ENCODE results near the gene HOXA9. TPM values are rescaled to one million over a fixed set of nuclear protein-coding genes. Genes with fewer than 3 reads are reported as not detected.

Gene HOXA9
- polyA plus RNA-seq, 4 donors = 0.28 to 74.3 TPM; not detected in 2

GRCh38 chr7:27186668-27187474, 21.5 kb upstream of the HOXA9 start:
- Histone ChIP-seq H3K27me3 (ENCODE audit: control insufficient read depth in 3 of 3, insufficient read depth in 3 of 3, low read length in 3 of 3) (peaks cover 14 to 97% (median 88%) of the 10 kb centered on the region in 3 donors), H3K27ac (ENCODE audit: low read depth in 1 of 3, low read length in 2 of 3) (peak overlapping the region in 1 of 3 donors; percentile 29), H3K4me1 (ENCODE audit: control insufficient read depth in 3 of 3, insufficient read depth in 2 of 3, low read depth in 1 of 3, low read length in 2 of 3) (peaks cover 2 to 13% (median 4%) of the 10 kb centered on the region in 3 donors), H3K36me3 (ENCODE audit: control insufficient read depth in 3 of 3, insufficient read depth in 2 of 3, low read depth in 1 of 3, low read length in 3 of 3) (no peaks in the 10 kb centered on the region), H3K9me3 (ENCODE audit: control insufficient read depth in 2 of 2, insufficient read depth in 1 of 2, low read depth in 1 of 2, low read length in 1 of 2) (peaks cover 0 to 11% of the 10 kb centered on the region in 2 donors), H3K4me3 (ENCODE audit: low read depth in 1 of 3, low read length in 3 of 3) (no peak overlapping the region)
- DNase-seq = no peak
- 15 to 18% (median 16%) methylated on average over 4 of the region's 4 CpGs for WGBS, 3 donors
- FAIRE-seq = no peak

- Histone ChIP-seq H3K36me3 (ENCODE audit: control insufficient read depth in 3 of 3, insufficient read depth in 2 of 3, low read depth in 1 of 3, low read length in 3 of 3) (no peaks in the 10 kb centered on the region), H3K27ac (ENCODE audit: low read depth in 1 of 3, low read length in 2 of 3) (peak overlapping the region in 1 of 3 donors; percentile 29), H3K4me3 (ENCODE audit: low read depth in 1 of 3, low read length in 3 of 3) (peak overlapping the region in 2 of 3 donors; percentile 54 to 55), H3K27me3 (ENCODE audit: control insufficient read depth in 3 of 3, insufficient read depth in 3 of 3, low read length in 3 of 3) (peaks cover 14 to 96% (median 85%) of the 10 kb centered on the region in 3 donors), H3K4me1 (ENCODE audit: control insufficient read depth in 3 of 3, insufficient read depth in 2 of 3, low read depth in 1 of 3, low read length in 2 of 3) (peaks cover 2 to 13% (median 4%) of the 10 kb centered on the region in 3 donors), H3K9me3 (ENCODE audit: control insufficient read depth in 2 of 2, insufficient read depth in 1 of 2, low read depth in 1 of 2, low read length in 1 of 2) (peaks cover 0 to 11% of the 10 kb centered on the region in 2 donors)
- FAIRE-seq (no peak), DNase-seq (no peak)
- WGBS, 3 donors = 5 to 13% (median 9%) methylated on average over 24 of the region's 24 CpGs
Observed at GRCh38 chr7:27185854-27186667, 20.7 kb upstream of the HOXA9 start.

GRCh38 chr7:27185013-27185853, 19.9 kb upstream of the HOXA9 start, which contains the start of gene HOXA11:
Gene HOXA11 (minus strand): TSS chr7:27185232. CDS start chr7:27185144, 88 bp downstream.
- peaks cover 0 to 11% of the 10 kb centered on the region in 2 donors for H3K9me3 ChIP-seq (ENCODE audit: control insufficient read depth in 2 of 2, insufficient read depth in 1 of 2, low read depth in 1 of 2, low read length in 1 of 2)
- no peak for FAIRE-seq
- DNase-seq = peak in 1 of 2 donors; percentile 63
- peaks cover 2 to 13% (median 4%) of the 10 kb centered on the region in 3 donors for H3K4me1 ChIP-seq (ENCODE audit: control insufficient read depth in 3 of 3, insufficient read depth in 2 of 3, low read depth in 1 of 3, low read length in 2 of 3)
- H3K36me3 ChIP-seq (ENCODE audit: control insufficient read depth in 3 of 3, insufficient read depth in 2 of 3, low read depth in 1 of 3, low read length in 3 of 3) = no peaks in the 10 kb centered on the region
- WGBS, 3 donors = 5 to 11% (median 10%) methylated on average over 43 of the region's 43 CpGs
- H3K27ac ChIP-seq (ENCODE audit: low read depth in 1 of 3, low read length in 2 of 3) = peak within 1 kb of the TSS in 1 of 3 donors; percentile 64
- H3K4me3 ChIP-seq (ENCODE audit: low read depth in 1 of 3, low read length in 3 of 3) = peak within 1 kb of the TSS; percentile 50 to 70 (median 54)
- peaks cover 14 to 96% (median 85%) of the 10 kb centered on the region in 3 donors for H3K27me3 ChIP-seq (ENCODE audit: control insufficient read depth in 3 of 3, insufficient read depth in 3 of 3, low read length in 3 of 3)

- DNase-seq = peak in 1 of 2 donors; percentile 65
- no peak for FAIRE-seq
Observed at GRCh38 chr7:27184337-27185012, 19.1 kb upstream of the HOXA9 start.

GRCh38 chr7:27183682-27184336, 18.5 kb upstream of the HOXA9 start:
- Histone ChIP-seq H3K36me3 (ENCODE audit: control insufficient read depth in 3 of 3, insufficient read depth in 2 of 3, low read depth in 1 of 3, low read length in 3 of 3) (no peaks in the 10 kb centered on the region), H3K27me3 (ENCODE audit: control insufficient read depth in 3 of 3, insufficient read depth in 3 of 3, low read length in 3 of 3) (peaks cover 9 to 96% (median 80%) of the 10 kb centered on the region in 3 donors)

More at GRCh38 chr7:27184337-27185012, 19.1 kb upstream of the HOXA9 start:
- Histone ChIP-seq H3K9me3 (ENCODE audit: control insufficient read depth in 2 of 2, insufficient read depth in 1 of 2, low read depth in 1 of 2, low read length in 1 of 2) (peaks cover 0 to 11% of the 10 kb centered on the region in 2 donors), H3K36me3 (ENCODE audit: control insufficient read depth in 3 of 3, insufficient read depth in 2 of 3, low read depth in 1 of 3, low read length in 3 of 3) (no peaks in the 10 kb centered on the region), H3K27me3 (ENCODE audit: control insufficient read depth in 3 of 3, insufficient read depth in 3 of 3, low read length in 3 of 3) (peaks cover 9 to 96% (median 81%) of the 10 kb centered on the region in 3 donors), H3K4me3 (ENCODE audit: low read depth in 1 of 3, low read length in 3 of 3) (peak overlapping the region; percentile 50 to 70 (median 54)), H3K27ac (ENCODE audit: low read depth in 1 of 3, low read length in 2 of 3) (peak overlapping the region in 1 of 3 donors; percentile 64), H3K4me1 (ENCODE audit: control insufficient read depth in 3 of 3, insufficient read depth in 2 of 3, low read depth in 1 of 3, low read length in 2 of 3) (peaks cover 2 to 18% (median 4%) of the 10 kb centered on the region in 3 donors)
- 2 to 3% (median 3%) methylated on average over 71 to 72 of the region's 72 CpGs for WGBS, 3 donors

GRCh38 chr7:27182861-27183681, 17.7 kb upstream of the HOXA9 start:
- Histone ChIP-seq H3K27me3 (ENCODE audit: control insufficient read depth in 3 of 3, insufficient read depth in 3 of 3, low read length in 3 of 3) (peaks cover 9 to 96% (median 77%) of the 10 kb centered on the region in 3 donors), H3K9me3 (ENCODE audit: control insufficient read depth in 2 of 2, insufficient read depth in 1 of 2, low read depth in 1 of 2, low read length in 1 of 2) (peaks cover 0 to 11% of the 10 kb centered on the region in 2 donors), H3K4me3 (ENCODE audit: low read depth in 1 of 3, low read length in 3 of 3) (peak overlapping the region in 2 of 3 donors; percentile 54 to 70), H3K4me1 (ENCODE audit: control insufficient read depth in 3 of 3, insufficient read depth in 2 of 3, low read depth in 1 of 3, low read length in 2 of 3) (peaks cover 2 to 14% (median 4%) of the 10 kb centered on the region in 3 donors), H3K36me3 (ENCODE audit: control insufficient read depth in 3 of 3, insufficient read depth in 2 of 3, low read depth in 1 of 3, low read length in 3 of 3) (no peaks in the 10 kb centered on the region), H3K27ac (ENCODE audit: low read depth in 1 of 3, low read length in 2 of 3) (no peak overlapping the region)
- FAIRE-seq (no peak), DNase-seq (no peak)
- 10 to 12% (median 11%) methylated on average over 38 to 39 of the region's 39 CpGs for WGBS, 3 donors

More at GRCh38 chr7:27183682-27184336, 18.5 kb upstream of the HOXA9 start:
- DNase-seq = peak in 1 of 2 donors; percentile 49
- H3K4me1 ChIP-seq (ENCODE audit: control insufficient read depth in 3 of 3, insufficient read depth in 2 of 3, low read depth in 1 of 3, low read length in 2 of 3) = peaks cover 2 to 18% (median 4%) of the 10 kb centered on the region in 3 donors
- WGBS, 3 donors = 2 to 5% (median 4%) methylated on average over 30 of the region's 30 CpGs
- peak overlapping the region; percentile 50 to 70 (median 54) for H3K4me3 ChIP-seq (ENCODE audit: low read depth in 1 of 3, low read length in 3 of 3)
- peaks cover 0 to 11% of the 10 kb centered on the region in 2 donors for H3K9me3 ChIP-seq (ENCODE audit: control insufficient read depth in 2 of 2, insufficient read depth in 1 of 2, low read depth in 1 of 2, low read length in 1 of 2)
- H3K27ac ChIP-seq (ENCODE audit: low read depth in 1 of 3, low read length in 2 of 3) = peak overlapping the region in 1 of 3 donors; percentile 22
- no peak for FAIRE-seq

All from small intestine (tissue), 7 donors.